ENCODE results near the gene IQUB.
A peak's percentile ranks its signal among the peaks of the same experiment; 100 is the strongest.
"Not testable (repeated sequence)": the region's sequence is repeated elsewhere in the genome, so short reads cannot be mapped to it uniquely, and the experiment has no call there.

Gene IQUB

DNA sequence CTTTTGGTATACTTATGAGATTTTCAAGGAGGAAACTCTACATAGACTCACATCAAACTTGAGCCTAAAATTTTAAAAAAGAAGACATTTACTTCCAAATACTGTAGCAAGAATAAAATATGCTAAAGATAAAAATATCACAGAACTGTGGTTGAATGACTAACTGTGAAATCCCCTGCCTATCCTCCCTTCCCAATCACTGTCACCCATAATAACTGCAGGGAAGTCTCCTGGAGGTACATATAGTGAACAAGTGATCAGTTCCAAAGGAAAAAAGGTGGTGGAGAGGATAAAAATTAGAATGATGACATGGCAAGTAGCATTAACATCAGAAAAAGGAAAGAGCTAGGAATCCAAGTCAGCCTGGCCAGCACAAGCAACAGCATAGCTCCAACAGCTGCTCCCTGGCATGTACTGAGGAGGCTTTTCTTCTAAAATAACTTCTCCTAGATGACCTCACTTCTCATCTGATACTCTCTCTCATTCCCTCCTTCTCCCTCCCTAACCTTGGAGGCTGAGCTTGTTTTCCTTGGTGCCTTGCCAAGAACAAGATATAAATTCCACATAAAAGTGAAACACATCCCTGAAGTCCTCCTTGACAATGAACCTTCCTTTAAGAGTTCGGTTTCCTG, 124.0 kb downstream of the IQUB start:
- peak; percentile 96 for DNase-seq (ENCODE audit: low read depth)

GRCh38 chr7:123407951-123408350, 126.4 kb downstream of the IQUB start:
- DNase-seq (ENCODE audit: low read depth): not testable (repeated sequence)

All from amniotic epithelial cell (primary cell).